ENCODE measurements around the gene ASPDH.

ASPDH gene

GRCh38 chr19:50556282-50557008, 42.7 kb upstream of the ASPDH start:
- peak; percentile 82 for TF ChIP-seq CTCF (IDR thresholded peaks at IDR 0.05)
- Histone ChIP-seq H3K27ac (peak overlapping the region in 1 of 2 donors; percentile 53), H3K4me3 (peak overlapping the region; percentile 74)
- DNase-seq (ENCODE audit: low spot score): peak; percentile 75

GRCh38 chr19:50555450-50556281, 42.0 kb upstream of the ASPDH start:
- H3K4me3 ChIP-seq: peak overlapping the region; percentile 74
- H3K27ac ChIP-seq: peak overlapping the region in 1 of 2 donors; percentile 53
- no peak for DNase-seq (ENCODE audit: low spot score)
- no peak for TF ChIP-seq CTCF (IDR thresholded peaks at IDR 0.05)

- no peak overlapping the region for H3K27ac ChIP-seq
- no peak for TF ChIP-seq CTCF (IDR thresholded peaks at IDR 0.05)
- H3K4me3 ChIP-seq: no peak overlapping the region
- no peak for DNase-seq (ENCODE audit: low spot score)
Measured at GRCh38 chr19:50555033-50555432, 41.3 kb upstream of the ASPDH start.

- Histone ChIP-seq H3K4me3 (no peak overlapping the region), H3K27ac (no peak overlapping the region)
- TF ChIP-seq CTCF (IDR thresholded peaks at IDR 0.05): no peak
- no peak for DNase-seq (ENCODE audit: low spot score)
Measured at GRCh38 chr19:50554212-50554611, 40.5 kb upstream of the ASPDH start.

GRCh38 chr19:50553134-50553703, 39.5 kb upstream of the ASPDH start:
- no peak overlapping the region for H3K27ac ChIP-seq
- TF ChIP-seq CTCF (IDR thresholded peaks at IDR 0.05): no peak
- DNase-seq (ENCODE audit: low spot score): no peak
- no peak overlapping the region for H3K4me3 ChIP-seq

- no peak for DNase-seq (ENCODE audit: low spot score)
- no peak for TF ChIP-seq CTCF (IDR thresholded peaks at IDR 0.05)
- H3K27ac ChIP-seq: no peak overlapping the region
- H3K4me3 ChIP-seq: no peak overlapping the region
Measured at GRCh38 chr19:50552540-50552939, 38.8 kb upstream of the ASPDH start.
